GM18909 (cell line): ENCODE measurements around the gene SAPCD2.
"Not testable (repeated sequence)": the region's sequence is repeated elsewhere in the genome, so short reads cannot be mapped to it uniquely, and the experiment has no call there.

Experiments
- ATAC-seq: cut with Tn5 transposase; IDR thresholded peaks from one replicate; pipeline ENCODE4 v1.9.1; 2021; ENCODE audit warnings: mild to moderate bottlenecking; ENCODE audit not compliant: unreplicated experiment, poor library complexity

Gene SAPCD2, protein sequence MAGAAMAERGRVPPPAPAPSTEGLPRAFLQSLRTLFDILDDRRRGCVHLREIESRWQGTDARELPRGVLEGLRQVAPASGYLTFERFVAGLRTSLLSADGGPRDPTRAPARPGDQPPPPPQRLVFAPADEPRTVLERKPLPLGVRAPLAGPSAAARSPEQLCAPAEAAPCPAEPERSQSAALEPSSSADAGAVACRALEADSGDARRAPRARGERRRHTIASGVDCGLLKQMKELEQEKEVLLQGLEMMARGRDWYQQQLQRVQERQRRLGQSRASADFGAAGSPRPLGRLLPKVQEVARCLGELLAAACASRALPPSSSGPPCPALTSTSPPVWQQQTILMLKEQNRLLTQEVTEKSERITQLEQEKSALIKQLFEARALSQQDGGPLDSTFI

DNA sequence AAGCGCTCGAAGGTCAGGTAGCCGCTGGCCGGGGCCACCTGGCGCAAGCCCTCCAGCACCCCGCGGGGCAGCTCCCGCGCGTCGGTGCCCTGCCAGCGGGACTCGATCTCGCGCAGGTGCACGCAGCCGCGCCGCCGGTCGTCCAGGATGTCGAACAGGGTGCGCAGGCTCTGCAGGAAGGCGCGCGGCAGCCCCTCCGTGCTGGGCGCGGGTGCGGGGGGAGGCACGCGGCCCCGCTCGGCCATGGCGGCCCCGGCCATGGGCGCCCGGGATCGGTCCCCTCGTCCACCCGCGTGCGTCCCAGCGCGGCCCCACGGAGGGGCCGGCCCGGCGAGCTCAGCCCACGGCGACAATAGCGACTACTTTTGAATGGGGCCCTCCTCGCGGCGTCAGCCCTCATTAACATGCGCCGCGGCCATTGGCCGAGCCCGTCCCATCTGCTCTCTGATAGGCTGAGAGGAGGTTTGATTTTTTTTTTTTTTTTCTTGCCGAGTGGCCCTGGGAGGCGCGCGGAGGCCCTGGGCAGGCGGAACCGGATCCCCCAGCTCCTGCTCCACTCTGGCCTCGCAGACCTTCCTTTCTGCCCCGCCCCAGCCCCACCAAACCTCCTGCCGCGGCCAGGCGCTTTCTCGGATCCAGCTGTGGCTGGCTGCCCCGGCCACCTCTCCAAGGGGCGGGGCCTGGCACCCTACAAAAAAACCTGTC, at the start of gene SAPCD2:
Gene SAPCD2 (minus strand): TSS at position 357 of the 705 bp plus-strand sequence. CDS start 97 bp downstream, at position 260.
- ATAC-seq, result peak; percentile 76

DNA sequence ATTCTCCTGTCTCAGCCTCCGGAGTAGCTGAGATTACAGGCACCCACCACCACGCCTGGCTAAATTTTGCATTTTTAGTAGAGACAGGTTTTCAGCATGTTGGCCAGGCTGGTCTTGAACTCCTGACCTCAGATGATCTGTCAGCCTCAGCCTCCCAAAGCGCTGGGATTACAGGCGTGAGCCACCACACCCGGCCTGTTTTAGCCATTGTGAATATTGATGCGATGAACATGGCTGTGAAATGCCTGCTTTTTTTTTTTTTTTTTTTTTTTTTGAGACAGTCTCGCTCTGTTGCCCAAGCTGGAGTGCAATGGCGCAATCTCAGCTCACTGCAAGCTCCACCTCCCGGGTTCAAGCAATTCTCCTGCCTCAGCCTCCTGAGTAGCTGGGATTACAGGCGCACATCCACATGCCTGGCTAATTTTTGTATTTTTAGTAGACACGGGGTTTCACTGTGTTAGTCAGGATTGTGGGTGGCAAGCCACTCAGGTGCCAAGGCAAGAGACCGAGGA, 47.8 kb upstream of the SAPCD2 start:
- ATAC-seq, result not testable (repeated sequence)

DNA sequence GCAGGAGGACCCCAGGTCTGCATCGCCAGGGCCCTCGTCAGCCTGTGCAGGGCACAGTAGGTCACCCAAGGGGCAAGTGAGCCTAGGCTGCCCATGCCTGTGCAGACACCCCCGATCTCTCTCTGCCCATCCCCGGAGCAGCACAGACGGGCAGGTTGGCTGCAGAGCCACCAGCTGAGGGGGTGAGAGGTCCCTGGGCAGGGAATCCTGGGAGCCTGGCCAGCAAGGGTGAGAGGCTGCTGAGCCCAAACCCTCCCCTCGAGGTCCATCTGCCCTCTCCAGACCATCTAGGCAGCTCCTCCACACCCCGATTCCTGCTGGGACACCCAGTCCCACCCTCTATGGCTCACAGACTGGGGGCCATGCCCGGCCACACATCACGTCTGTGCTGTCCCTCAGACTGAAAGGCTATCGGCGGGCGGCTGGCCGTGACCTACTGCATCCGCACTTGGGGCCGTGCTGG, 46.9 kb upstream of the SAPCD2 start:
- no peak for ATAC-seq

DNA sequence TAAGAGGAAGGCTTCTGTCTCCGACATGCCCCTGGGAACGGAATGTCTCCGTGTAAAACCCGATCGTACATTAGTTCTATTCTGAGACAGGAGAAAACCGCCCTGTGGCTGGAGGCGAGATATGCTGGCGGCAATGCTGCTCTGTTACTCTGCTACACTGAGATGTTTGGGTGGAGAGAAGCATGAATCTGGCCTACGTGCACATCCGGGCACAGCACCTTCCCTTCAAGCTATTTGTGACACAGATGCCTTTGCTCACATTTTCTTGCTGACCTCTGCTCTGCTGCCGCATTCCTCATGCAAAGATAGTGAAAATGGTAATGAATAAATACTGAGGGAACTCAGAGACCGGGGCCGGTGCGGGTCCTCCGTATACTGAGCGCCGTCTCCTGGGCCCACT, 46.4 kb upstream of the SAPCD2 start:
- no peak for ATAC-seq

DNA sequence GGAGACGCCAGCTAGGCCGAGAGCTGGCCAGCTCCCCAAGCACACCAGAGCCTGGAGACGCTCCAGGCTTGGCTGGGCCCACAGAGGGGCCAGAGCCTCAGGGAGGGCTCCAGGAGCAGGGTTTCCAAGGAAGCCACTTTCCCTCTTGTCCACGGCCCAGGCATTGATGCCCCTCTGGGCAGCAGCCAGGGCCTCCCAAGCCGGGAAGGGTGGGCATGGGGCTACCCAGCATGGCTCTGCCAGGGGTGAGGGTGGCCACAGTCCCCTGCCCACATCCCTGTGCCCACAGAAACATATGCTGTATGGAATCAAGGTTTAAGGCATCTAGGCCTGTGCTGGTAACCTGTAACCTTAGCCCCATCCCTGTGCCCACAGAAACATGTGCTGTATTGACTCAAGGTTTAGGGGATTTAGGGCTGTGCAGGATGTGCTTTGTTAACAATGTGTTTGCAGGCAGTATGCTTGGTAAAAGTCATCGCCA, 45.7 kb upstream of the SAPCD2 start:
- ATAC-seq, result no peak

DNA sequence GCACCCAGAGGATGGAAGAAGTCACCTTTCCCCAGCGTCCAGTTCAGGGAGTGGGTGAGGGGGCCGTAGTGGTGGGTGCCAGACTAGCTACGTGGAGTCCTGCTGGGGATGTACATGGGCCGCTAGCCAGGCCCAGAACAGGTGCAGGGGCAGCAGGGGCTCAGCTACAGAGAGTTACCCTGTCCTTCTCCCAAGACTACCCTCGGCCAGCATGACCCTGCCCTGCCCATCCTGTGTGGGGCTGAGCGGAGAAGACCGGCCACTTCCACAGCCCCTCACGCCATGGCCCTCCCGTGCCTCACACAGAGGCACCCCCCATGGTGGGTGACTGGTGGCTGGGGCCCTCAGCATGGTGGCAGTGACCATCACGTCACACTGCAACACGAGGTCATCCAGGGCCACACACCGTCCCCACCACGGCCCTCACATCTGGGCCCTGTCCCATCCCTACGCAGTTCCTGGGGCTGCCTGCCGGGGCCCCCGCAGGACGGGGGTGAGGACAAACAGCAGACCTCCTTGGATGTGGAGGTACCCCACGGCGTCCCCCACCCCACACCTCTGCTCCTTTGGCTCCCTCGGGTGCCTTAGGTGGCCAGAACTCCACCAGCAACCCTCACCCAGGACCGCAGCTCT, 45.2 kb upstream of the SAPCD2 start:
- ATAC-seq, result no peak

DNA sequence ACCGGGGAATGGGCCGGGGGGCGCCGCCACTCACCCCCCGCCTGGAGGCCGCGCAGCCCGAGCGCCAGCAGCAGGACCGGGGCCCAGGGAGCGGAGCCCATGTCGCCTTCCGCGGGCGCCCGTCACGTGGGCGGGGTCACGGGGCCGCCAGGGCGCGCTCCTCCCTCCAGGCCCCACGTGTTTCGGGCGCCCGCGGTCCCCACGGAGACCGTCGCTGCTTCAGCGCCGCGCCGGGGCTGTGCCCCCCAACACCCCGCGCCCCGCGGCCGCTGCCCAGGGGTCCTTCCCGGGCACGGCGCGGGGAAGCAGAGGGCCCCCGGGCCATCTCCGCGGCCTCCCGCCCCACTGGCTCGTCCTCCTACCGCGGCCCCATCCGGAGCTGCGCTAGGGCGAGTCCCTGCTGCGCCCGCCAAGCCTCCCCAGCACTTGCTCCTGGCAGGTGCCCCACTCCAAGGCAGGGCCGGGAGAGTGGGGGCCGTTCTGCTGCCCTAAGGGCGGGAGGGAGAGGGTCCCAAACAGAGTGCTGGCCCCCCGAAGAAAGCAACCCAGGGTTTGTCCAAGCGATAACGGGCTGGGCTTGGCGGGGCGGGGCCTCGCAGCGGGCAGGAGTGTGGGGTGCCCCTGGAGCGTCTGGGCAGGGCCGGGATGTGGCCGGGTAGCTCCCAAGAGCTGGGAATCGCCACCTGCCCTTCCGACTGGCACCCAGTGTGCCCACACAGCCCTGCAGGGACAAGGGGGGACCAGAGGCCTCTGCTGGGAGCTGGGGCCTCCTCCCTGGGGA, 44.4 kb upstream of the SAPCD2 start, which contains the start of gene DPP7:
Gene DPP7 (minus strand): TSS at position 121 of the 781 bp plus-strand sequence. CDS start 20 bp downstream, at position 101.
- peak; percentile 69 for ATAC-seq

DNA sequence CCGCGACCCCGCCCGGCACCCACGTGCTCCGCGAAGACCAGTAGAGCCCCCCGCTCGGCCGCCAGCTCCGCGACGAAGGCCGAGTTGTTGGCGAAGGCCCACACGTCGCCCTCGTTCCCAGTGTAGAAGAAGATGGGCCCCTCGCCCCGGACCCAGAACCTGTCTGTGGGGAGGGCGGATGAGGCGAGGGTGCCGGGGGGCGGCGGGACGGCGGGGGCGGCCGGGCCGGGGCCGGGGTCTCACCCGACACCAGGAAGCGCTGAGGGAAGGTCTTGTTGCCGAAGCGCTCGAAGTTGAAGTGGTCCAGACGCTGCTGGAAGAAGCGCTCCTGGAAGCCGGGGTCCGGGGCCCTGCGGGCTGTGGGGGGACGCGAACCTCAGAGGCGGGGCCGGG, 43.9 kb upstream of the SAPCD2 start:
- ATAC-seq, result no peak

DNA sequence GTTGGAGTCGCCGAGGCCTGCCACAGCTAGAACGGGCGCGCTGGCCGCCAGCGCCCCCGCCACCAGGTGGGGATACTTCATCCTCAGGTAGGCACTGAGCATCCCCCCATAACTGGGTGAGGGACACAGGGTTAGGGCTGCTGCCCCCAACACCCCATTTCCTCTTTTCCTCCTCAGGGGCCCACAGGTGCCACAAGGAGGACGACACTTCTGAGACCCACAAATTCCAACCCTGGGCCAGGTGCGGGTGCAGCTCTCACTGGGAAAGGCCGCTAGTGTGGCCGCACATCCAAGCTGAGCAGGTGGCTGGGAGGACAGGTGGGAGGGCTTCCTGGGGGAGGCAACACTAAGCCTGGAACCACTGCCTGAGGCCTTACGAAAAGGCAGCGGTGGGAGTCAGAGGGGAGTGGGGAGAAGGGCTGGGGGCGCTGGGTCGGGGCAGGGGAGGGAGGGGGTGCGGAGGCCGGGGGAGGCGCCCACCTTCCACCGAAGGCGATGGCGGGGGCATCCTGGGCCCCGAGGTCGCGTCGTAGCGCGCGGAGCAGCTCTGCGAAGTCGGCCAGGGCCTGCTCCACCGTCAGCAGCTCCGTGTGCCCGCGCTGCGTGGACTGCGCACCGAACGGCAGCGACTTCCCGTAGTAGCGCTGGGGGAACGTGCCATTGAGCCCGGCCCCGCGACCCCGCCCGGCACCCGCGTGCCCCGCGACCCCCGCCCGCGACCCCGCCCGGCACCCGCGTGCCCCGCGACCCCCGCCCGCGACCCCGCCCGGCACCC, 43.2 kb upstream of the SAPCD2 start:
- ATAC-seq, result no peak

DNA sequence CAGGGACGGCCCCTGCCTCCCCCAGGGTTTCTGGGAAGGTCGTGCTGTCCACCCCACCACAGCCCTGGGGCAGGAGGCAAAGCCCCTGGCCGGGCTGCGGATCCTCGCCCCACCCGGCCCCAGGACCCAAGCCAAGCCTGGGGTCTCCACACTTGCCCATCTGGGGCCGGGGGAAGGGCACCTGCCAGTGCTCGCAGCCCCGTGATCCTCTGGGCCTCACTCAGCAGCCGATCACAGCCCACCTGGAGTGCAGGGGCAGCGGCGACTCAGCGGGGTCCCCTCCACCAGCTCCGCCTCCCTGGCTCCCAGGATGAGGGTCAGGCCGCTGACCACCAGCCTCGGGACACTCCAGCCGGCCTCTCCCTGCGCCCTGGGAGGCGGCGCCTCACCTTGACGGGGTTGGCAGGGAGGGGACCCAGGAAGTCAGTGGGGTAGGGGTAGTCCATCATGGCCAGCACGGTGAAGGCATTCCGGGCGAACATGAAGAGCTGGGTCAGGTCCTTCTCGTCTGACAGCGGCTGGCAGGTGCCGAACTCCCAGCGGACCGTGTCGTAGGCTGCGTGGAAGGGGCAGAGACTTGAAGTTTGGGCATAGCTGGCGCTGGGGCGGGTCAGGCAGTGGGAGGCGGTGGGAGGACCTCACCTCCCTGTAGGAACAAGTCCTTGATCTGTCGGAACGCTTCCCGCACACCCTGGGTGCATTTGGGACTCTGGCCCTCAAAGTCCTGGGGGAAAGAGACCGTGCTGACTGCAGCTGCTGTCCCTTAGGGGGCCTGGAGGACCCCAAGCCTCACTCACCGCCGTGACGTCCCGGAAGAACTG, 42.4 kb upstream of the SAPCD2 start:
- no peak for ATAC-seq

DNA sequence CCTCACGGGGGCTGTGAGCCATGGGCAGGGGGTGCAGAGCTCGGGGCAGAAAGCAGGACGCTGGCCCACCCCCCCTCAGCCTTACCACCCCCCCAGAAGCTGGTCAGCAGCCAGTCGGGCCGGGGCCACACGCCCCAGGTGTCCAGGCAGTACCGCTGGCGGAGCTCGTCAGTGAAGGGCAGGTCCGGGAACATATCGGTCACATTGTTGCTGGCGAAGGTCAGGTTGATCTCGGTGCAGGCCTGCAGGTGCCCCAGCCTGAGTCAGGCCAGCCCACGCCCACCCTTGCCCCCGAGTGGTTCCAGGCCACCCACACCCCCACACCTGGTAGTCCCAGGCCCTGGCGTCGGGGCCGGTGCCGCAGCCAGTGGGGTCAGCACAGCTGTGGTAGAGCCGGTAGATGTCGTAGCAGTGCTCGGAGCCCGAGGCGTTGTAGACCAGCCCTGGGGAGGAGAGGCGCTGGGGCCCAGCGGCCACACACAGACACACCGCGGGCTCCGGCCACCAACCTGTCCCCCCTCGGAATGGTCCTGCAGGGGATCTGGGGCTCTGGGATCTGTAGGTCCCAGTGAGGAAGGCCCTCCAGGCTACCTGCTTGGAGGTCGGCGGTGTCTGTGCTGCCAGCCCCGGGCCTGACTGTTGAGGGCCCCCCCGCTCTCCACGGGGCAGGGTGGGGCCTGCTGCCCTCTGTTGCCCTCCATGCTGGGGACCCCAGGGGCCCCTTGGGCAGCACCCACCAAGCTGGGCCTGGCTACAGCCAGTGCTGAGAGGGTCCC, 41.6 kb upstream of the SAPCD2 start:
- no peak for ATAC-seq

DNA sequence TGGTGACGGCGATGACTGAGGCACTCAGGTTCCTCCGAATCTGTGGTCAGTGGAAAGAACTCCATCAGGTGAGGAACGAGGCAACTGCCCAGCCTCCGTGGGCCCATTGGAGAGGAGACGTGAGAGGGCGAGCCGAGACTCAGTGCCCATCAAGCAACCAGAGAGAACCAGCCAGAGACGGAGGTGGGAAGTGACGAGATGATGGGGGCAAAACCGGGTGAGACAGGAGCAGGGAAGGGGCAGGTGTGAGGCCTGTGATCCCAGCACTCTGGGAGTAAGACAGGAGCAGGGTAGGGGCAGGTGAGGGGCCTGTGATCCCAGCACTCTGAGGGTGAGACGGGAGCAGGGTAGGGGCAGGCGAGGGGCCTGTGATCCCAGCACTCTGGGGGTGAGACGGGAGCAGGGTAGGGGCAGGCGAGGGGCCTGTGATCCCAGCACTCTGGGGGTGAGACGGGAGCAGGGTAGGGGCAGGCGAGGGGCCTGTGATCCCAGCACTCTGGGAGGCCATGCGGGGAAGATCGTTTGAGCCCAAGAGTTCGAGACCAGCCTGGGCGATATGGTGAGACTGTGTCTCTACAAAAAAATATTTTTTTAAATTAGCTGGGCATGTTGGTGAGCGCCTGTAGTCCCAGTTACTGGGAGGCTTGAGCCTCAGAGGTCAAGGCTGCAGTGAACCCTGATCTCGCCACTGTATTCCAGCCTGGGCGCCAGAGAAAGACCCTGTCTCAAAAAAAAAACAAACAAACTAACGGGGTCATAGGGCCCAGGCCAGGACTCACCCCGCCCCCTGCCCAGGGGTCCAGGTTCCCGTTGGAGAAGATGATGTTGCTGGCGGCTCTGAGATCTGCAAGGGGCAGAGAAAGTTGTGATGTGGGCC, 40.8 kb upstream of the SAPCD2 start:
- no peak for ATAC-seq

DNA sequence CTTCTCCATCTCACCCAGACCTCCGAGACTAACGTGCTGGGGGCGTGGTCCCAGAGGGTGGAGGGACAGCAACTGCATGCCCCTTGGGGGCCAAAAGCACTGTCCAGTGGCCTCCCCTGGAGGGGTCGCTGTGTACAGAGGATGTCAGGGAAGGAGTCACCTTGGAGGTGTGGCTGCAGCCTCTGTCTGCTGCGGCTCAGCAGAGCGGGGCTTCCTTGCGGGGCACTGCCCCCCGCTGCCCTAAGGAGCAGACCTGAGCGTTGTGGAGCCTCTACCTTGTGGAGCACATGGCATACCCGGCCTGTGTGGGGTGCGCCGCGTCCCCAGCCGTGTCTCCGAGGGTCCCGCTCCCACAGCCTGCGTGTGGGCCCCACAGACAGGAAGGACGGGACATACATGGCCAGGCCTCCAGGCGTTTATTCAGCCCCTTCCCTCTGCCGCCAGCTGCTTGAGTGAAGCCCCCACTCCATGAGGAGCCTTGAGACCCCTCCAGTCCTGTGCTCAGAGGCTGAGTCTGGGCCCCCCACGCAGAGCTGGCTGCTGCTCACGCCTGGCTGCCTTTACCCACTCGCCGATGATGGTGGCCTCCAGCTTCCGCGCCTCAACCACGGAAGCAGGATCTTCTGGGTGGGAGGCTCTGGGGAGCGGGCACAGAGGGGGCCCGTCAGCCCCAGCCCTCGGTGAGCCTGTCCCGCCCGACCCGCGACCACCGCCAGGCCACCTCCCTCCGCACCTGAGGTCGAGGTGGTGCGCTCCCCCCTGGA, 40.0 kb upstream of the SAPCD2 start:
- no peak for ATAC-seq

DNA sequence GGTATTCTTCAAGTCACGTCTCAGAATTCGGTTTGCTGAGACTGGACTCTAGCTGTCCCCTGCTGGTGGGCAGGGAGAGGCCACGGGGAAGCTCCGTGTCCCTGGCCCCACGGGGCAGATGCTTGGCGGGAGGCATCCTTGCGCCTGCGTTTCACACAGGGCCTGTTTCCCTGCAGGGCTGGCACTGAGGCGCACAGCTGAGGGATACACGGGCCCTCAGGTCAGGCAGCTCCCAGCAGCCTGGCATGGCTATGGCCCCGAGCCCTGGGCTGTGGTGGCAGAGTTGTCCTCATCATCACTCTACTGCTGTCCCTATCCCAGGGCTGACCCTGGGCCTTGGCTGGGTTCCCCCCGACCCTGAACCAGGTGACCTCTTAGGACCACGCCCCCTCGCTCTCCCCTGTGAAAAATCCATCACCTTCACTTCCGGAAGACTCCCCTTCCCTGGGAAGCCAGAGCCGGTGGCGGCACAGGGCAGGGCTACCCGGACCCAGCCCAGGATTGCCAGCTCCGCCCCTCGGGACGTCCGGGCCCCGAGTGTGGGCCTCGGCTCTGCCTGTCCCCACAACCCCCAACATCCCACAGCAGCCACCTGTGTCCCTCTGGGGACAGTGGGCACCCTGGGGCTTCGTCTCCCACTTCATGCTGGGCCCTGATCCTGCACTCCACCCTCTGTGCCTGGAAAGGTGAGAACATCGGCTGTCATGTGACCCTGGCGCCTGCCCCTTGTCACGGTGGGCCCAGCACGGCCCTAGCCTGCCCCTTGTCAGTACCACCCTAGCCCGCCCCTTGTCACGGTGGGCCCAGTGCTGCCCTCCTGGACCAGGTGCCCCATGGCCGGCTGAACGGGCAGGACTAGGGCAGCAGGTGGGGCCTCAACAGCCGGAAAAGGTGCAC, 39.1 kb upstream of the SAPCD2 start:
- ATAC-seq, result no peak
